T1000 (cell line): Measurements from ENCODE around the gene SRRD.

Source experiments
- DNase-seq: peaks from one replicate; lab custom pipeline; 2025; ENCODE audit warnings: mixed read lengths; lab: John Stamatoyannopoulos, UW

Gene SRRD

DNA sequence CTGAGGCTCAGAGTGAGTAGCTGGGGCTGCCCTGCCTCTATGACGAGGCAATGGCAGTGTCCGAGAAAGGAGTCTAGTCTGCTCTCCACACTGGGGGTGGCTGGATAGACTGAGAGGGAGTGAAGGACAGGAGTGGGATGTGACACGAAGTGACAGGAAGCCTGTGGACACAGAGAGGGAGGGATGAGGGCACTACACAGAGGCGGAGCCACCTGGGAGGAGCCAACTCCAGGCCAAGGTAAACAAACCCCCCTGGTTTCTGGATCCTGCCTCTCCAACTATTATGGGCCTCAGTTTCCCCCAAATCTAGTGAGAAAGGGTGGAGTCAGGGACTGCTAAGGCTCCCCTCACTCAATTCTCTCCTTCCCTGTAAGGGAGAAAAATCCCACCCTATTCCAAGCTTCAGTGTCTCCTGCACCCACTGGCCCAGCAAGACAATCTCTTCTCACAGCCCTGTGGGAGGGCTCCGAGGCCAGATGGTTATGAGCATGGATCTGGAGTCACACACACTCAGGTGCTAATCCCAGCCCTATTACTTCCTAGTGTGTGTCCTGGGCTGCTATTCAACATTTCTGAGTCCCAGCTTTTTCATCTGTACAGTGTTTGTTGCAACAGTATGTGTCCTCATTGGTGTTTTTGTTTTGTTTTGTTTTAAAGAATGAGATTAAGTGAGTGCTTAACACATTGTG is 29.7 kb upstream of the SRRD start:
- DNase-seq, result no peak

DNA sequence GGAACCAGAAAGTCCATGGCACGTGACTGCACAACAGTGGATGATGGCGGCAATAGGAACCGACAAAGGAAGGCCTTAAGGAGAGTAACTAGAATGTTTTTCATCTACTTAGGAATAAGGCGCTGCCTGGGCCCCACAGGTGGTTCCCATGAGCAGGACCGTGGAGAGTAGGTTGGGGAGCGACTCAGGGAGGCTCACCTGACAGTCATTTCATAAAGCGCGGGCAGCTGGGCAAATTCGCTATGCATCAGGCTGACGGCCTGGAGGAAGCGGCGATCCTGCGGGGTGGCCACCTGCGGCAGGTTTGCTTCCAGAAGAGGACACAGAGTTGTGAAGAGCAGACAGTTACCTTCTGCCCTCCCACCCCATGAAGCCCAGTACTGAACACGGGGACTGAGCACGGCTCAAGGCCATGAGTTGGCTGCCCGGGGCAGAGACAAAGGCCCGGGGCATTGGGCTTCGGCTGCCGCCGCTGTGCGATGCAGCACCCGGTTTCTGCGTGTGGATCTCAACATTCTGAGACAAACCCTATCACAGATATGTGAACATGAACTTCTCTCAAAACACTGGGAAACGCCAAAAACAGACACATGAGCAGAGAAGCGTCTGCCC is 25.9 kb upstream of the SRRD start:
- DNase-seq, result no peak

DNA sequence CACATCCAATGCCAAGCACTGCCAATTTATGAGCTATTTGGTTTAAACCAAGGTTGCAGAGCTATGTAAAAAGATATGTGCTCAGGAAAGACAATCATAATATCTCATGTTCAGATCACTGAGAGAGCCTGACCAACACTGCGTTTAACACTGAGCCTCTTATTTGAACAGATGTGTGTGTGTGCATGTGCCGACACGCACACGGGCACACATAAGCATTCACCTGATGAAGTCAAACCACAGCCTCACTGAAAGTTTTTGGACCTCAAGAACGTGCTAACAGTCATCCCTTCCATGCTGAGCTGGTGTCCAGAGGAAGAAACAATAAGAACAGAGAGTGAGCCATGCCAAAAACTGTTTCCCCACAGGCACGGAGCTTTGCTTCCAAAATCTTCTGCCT is 23.5 kb upstream of the SRRD start:
- no peak for DNase-seq

DNA sequence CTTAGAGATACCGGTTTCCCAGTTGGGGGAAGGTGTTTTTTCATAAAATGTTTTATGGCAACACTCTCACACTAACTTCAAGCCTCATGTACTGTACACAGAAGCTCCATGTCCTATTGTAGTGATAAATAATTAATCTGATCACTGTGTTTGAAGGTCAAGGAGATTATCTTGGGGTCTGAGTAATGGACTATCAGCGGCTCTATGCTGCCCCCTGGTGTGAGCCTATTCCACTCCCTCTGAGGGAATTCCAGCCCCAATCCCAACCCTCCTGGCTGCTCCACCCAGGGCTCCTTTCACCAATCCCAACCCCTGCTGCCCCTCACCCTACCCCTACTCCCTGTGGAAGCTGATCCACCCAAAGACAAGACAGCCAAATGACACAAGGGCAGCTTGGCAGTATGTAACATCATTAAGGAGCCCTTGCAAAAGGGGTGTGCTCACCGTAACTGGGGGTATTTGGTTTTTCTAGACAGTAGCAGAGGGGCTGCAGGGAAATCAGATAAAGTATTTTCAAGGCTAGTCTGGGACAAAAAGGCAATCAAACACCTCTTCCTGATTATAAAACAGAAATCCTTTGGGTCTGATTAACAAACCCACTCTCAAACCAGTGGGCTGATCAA is 22.4 kb upstream of the SRRD start:
- DNase-seq, result no peak

DNA sequence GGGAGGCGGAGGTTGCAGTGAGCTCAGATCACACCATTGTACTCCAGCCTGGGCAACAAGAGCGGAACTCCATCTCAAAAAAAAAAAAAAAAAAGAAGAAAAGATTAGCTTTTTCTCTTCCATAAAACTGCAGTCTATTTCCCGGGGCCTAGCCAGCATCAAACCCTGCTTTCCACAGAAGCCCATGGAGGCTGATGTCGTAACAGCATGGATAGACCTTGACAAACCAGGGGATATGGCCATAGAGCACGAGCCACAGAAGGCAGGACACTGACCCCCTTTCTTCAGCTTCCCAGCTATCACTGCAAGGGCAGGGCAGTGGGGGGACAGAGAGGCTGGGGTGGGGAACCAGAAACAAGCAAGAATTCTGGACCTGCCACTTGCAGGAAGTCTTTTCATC is 21.6 kb upstream of the SRRD start:
- no peak for DNase-seq

DNA sequence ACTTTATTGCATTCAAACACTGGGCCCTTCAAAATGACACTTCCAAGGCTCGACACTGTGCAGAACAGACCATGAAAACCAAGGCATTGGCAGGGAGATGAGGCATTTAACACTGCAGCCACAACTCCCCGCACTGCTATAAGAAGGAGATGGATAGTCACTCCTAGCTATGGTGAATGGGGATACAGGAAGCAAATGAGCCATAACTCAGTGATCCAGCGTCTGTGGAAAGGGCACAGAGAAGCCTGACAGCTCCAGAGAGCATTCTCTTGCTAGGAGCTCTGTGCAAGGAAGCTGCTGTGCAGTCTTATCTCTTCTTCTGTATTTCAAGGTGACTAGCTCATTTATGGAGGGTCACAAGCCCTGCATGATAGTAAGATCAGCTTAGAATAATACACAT is 21.0 kb upstream of the SRRD start:
- no peak for DNase-seq

DNA sequence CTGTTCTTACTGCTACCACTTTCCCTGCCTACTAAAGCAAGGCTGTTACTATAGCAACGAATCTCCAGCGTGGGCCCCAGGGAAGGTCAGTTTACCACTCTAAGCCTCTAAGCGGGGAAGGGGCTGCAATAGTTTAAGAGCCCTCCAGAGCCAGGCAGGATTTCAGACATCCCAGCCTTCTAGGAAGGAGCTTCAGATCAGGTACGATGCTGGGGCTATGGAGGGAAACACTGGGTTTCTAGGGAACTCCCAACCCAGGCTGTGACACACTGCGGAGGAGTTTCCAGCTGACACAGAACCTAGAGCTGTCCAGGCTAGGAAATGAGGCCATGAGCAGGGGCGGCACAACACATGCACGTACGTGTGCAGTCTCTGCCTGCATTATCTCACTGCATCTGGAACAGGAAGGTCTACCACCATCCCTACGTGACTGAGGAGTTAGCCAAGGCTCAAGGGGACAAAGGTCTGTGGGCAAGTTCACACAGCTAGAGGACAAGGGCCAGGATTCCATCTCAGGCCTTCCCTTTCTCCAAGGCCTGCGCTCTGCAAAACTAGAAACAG is 20.5 kb upstream of the SRRD start:
- DNase-seq, result no peak

DNA sequence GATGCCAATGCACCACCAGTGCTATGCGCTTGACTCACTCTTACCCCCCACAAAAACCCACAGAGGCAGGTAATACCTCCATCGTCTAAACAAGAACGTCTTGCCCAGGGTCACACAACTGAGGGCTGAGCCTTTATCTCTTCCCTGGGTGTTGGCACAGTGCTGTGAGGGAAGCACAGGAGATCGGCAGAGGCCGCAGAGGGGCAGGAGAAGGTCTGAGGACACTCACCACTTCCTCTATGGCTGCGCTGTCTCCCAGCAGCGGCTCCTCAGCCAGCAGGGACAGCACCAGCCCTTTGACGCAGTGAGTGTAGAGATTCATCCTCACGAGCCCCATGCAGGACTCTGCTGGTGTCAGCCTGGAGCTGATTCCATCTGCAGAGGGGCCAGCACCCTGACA is 20.0 kb upstream of the SRRD start:
- DNase-seq, result no peak

DNA sequence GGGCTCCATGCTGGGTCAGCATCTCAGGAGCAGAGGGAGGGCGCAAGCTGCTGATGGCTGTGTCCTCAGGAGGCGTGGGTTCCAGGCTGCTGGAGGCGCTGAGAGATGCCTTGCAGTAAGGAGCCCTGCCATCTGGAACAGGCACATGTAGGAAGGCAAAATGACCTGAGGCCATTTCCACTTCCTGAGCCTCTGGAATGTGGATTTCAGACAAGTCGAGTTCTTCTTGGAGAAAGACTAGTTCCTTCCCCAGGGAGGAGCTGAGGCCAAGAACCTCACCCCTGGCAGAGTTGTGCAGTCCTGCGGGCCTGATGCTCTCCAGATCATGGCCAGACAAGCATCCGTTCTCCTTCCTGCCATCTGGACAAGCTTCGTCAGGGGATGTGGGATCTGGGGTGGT is 19.4 kb upstream of the SRRD start:
- no peak for DNase-seq

DNA sequence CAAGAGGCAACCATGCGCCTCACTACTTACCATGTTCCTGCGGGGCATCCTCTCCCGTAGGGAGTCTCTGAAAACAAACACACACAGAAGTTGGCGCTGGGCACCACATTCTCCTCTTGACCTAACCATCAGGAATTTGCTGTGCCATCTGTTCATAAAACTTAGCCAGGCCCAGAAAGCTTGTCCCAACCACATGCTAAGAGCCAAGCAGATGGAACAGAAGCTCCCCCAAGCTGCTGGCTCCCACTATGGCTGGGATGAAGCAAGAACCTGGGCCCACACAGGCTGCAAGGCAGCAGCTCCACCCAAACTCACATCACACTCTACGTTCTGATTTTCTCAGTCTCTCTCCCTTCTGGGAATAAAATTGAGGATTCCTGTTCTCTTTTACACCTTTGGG is 17.5 kb upstream of the SRRD start:
- DNase-seq, result no peak

DNA sequence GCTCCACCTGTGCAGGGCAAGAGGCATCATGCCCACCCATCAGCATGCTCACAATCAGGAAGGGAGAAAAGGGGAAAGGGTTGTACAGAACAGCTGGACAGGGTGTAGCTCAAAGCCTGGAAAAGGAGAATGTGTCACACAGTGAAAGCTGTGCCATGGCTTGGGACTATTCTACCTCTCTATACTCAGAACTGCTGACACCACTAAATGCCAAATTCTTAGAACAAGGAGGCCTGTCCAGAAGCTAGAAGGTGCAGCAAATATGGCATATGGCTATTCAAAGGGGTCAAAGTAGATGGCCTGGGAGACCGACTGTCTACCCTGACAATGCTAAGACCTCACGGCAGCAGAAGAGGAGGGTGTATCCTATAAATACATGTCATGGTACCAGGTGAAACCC is 12.9 kb upstream of the SRRD start:
- no peak for DNase-seq

DNA sequence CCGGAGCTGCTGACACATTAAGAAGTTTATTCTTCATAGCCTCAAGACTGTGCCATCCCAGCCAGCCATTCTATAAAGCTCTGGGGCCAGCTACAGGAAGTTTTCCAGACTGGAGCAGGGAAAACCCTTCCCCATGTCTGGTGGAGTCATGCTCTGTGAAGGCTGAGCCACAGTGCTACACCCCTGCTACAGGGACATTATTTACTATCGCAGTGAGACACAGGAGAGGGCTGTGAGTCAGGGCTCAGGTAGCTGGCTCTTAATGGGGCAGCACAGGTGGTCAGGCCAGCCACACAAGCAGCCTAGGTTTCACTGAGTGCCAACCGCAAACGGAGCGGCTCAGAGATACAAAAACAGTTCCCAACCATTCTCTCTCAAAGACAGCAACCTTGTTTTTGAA is 12.2 kb upstream of the SRRD start:
- DNase-seq, result no peak

DNA sequence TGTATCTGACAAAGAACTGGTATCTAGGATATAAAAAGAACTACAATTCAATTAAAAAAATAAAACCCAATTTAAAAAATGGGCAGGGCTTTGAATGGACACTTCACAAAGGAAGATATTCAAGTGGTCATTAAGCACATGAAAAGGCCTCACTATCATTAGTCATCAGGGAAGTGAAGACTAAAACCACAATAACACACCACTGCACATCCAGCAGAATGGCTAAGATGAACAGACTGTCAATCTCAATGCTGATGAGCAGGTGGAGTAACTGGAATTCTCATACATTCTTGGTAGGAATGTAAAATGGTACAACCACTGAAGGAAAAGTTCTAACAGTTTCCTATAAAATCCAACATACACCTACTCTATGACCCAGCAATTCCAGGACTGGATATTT is 9.0 kb upstream of the SRRD start:
- DNase-seq, result no peak

DNA sequence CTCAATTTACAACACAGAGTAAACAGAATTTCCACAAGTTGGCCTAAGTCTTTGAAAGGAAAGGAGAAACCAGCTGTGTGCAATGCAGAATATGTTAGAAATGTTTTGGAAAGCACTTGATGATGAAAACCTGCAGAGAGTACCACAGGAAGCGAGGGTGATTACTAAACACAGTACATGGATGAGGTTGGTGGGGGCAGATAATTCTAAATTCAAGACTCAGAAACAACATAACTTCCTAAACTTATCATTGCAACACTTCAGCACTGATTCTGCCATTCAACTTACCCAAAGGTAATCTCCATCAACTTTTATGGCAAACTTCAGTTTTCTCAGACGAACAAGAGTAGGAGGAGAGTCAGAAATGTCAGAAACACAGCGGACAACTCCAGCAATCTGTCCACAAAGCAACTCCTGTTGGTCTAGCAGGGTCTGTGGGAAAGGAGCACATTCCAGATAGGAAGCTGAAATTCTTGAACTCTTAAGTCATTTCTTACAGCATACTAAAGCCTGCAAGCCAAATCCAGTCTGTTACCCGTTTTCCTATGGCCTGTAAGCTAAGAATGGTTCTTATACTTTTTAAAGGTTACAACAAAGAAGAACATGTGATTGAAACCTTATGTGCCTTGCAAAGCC is 6.9 kb upstream of the SRRD start:
- DNase-seq, result no peak

DNA sequence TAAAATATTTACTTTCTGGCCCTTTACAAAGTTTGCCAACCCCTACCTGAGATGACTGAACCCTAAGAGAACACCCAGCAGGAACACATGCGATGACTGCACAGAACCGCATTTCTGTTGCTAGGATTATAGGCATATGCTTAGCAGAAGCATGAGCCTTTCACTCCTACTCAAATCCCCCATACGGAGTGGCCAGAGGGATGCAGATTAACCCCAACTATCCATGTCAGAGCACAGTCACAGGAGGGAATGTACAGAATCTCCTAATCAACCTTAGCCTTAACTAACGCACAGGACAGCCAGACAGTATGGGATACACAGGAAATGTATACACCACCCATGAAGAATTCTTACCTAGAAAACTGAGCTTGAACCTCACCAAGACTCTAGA is 6.3 kb upstream of the SRRD start:
- DNase-seq, result no peak

DNA sequence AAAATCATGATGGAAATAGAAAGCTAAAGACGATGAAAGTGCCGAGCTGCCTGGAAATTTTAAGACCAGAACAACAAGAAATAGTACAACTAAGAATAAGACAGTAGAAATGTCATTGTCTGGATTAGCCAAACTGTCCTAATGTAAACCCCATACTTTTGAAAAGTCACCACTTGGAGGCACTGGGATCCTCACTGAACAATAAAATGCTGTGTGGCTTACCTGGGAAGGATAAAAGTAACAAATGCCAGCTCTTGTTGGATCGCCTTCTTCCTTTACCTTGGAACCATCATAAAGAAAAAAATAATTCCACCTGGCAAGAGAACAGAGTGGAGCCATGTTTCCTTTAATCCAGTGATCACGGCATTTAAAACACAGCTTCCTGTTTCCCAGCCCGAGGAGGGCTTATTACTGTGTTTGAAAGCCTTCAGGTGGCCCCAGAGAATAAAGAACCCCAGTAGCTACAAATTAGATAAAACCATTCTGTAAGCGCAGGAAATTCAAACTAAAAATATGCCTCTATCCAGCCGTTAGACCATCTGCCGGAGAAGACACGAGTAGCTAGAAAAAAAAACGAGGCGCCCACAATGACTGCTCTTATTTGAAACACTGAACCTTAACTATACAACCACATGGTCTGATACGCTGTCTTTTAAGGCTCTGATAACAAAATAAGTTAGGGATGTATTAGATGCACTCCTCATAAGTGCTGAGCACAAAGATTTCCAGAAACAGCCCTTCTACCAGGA is 4.5 kb upstream of the SRRD start:
- no peak for DNase-seq

DNA sequence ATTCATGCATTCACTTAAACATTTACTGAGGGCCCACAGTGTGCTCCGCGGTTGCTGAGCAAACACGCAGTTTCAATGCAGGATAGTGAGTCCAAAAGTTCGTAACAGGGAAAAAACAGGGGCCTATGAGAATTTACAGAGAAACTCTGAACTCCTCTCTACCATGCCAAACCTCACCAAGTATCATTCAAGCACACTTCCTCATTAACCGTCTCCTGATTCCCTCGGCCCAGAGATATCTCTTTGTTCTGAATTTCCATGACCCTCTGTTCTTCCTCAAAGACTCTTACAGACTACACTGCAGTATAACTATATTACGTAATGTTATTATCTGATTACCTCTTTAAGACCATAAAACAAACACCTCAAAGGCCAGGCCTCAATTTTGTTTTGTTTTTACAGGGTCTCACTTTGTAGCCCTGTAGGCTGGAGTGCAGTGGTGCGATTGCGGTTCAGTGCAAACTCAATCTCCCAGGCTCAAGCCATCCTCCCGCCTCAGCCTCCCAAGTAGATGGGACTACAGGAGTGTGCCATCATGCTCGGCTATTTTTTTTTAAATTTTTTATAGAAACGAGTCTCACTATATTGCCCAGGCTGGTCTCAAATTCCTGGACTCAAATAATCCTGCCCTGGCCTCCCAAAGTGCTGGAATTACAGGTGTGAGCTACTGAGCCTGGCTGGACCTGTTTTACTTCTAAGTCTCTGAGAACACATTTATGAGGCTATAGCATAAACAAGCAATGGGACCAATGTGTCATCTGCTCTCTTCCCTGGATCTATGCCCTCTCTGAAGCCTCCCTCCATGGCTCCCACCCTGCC is 3.7 kb upstream of the SRRD start:
- DNase-seq, result no peak

DNA sequence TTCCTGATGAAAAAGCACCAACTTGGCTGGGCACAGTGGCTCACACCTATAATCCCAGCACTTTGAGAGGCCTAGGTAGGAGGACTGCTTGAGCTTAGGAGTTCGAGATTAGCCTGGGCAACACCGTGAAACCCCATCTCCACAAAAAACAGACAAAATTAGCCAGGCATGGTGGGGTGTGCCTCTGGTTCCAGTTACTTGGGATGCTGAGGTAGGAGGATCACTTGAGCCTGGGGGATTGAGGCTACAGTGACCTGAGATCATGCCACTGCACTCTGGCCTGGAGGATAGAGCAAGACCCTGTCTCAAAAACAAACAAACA is 3.1 kb upstream of the SRRD start:
- no peak for DNase-seq

DNA sequence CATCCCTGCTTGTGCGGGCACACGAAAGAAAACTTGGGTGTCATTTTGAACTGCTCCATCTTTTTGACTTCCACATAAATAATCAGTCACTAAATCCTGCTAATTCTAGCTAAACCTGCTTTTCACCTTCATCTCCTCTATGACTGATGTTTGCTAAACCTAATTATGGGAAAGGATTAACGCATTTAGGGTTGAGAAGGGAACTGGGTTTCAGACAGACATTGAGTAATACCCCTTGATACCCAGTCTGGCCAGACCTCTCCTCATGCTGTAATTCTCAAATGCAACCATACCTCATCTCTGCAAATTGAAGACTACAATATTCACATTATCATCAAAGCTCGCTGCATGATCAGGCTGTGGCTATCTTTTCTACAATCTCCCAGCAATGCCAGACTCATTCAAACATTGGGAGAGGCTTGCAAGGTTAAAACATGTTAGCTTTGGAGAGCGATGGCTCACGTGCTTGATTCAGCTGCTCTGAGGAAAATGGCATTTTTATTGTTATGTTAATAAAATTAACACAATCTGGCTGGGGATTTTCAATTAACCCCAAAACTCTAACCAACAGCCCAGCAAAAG is 2.5 kb upstream of the SRRD start:
- no peak for DNase-seq

DNA sequence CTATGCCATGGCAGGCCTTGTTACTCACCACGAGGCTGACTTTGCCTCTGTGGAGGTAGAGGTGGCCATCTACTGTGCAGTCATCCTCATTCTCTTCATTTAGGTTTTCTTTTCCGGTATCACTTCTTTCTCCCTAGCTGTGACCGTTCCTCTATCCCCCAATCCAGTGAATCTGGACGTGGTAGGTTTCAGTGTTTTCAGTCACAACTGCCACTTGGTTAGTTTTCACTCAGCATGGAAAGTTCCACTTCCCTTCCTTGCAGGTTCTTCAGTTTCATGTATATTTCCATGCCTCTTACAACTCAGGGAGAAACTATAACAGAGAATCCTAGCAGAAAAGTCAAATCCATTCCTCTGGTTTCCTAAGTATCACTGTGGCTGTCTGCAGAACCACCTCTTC is 2.0 kb upstream of the SRRD start:
- DNase-seq, result no peak

DNA sequence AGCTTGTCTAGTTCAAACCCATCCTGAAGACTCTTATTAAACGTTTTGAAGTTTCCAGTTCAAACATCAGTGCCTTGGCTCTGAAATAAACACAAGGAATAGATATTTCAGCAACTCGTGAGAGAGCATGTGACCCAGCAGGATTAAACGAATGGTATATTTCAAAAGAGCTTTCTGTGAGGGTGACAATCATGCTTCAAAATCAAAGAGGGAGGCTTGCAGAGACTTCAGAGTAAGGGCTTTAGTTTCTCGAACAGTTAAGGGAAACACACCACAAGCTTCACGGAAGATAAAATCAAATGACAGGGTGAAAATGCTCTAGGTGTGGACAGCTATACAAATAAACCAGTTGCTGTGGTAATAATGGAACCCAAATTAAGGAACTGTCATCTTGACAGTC is 1.5 kb upstream of the SRRD start:
- no peak for DNase-seq
